ENCODE results near the gene MFSD11. TPM values are rescaled to one million over a fixed set of nuclear protein-coding genes. Genes with fewer than 3 reads are reported as not detected.
"Not testable (repeated sequence)": the region's sequence is repeated elsewhere in the genome, so short reads cannot be mapped to it uniquely, and the experiment has no call there.

The MFSD11 gene
- total and polyA plus RNA-seq, 8 donors: 5.9 to 14.6 (median 10.1) TPM

GRCh38 chr17:76722279-76722678 is 15.6 kb upstream of the MFSD11 start:
- Histone ChIP-seq H3K36me3 (peaks cover 8 to 67% (median 46%) of the 10 kb centered on the region in 3 donors), H3K4me1 (peaks cover 14 to 28% (median 16%) of the 10 kb centered on the region in 3 donors), H3K27ac (no peak overlapping the region), H3K27me3 (no peaks in the 10 kb centered on the region), H3K9me3 (no peaks in the 10 kb centered on the region), H3K4me3 (no peak overlapping the region)
- DNase-seq (no peak), ATAC-seq (no peak), FAIRE-seq (no peak)
- no peak for TF ChIP-seq CTCF (IDR thresholded peaks at IDR 0.05)
- intact Hi-C loops (cut with DNase I): no loop called here
- WGBS, 2 donors: 88 to 89% methylated on average over 8 of the region's 8 CpGs

GRCh38 chr17:76722977-76723376 is 14.9 kb upstream of the MFSD11 start:
- FAIRE-seq; H3K4me3 ChIP-seq; H3K9me3 ChIP-seq; ATAC-seq; H3K27ac ChIP-seq; DNase-seq; intact Hi-C loops (cut with DNase I); H3K27me3 ChIP-seq: not testable (repeated sequence)
- 94 to 98% methylated on average over 8 of the region's 8 CpGs for WGBS, 2 donors
- Histone ChIP-seq H3K36me3 (peaks cover 8 to 60% (median 46%) of the 10 kb centered on the region in 3 donors), H3K4me1 (peaks cover 14 to 32% (median 23%) of the 10 kb centered on the region in 3 donors)

- Histone ChIP-seq H3K4me1 (peaks cover 14 to 33% (median 25%) of the 10 kb centered on the region in 3 donors), H3K36me3 (peaks cover 8 to 52% (median 44%) of the 10 kb centered on the region in 3 donors), H3K27ac (no peak overlapping the region), H3K9me3 (no peaks in the 10 kb centered on the region), H3K4me3 (no peak overlapping the region), H3K27me3 (no peaks in the 10 kb centered on the region)
- FAIRE-seq: no peak
- WGBS, 2 donors: 90 to 98% methylated on average over 9 of the region's 9 CpGs
- DNase-seq: no peak
- ATAC-seq: no peak
- intact Hi-C loops (cut with DNase I): no loop called here
- TF ChIP-seq CTCF (IDR thresholded peaks at IDR 0.05): no peak
These were observed 14.1 kb upstream of the MFSD11 start for GRCh38 chr17:76723812-76724211.

GRCh38 chr17:76725580-76726230 is 12.2 kb upstream of the MFSD11 start:
- no peak for FAIRE-seq
- H3K4me1 ChIP-seq: peaks cover 14 to 33% (median 25%) of the 10 kb centered on the region in 3 donors
- TF ChIP-seq CTCF (IDR thresholded peaks at IDR 0.05): no peak
- peak; percentile 83 to 92 (median 86) for DNase-seq
- H3K36me3 ChIP-seq: peaks cover 0 to 33% (median 25%) of the 10 kb centered on the region in 3 donors
- 1 to 2% methylated on average over 38 of the region's 38 CpGs for WGBS, 2 donors
- ATAC-seq: peak; percentile 64 to 69 (median 66)
- peak overlapping the region; percentile 77 to 97 (median 88) for H3K4me3 ChIP-seq
- intact Hi-C loops (cut with DNase I): no loop called here
- peak overlapping the region; percentile 99 to 100 (median 100) for H3K27ac ChIP-seq
- H3K27me3 ChIP-seq: no peaks in the 10 kb centered on the region
- no peaks in the 10 kb centered on the region for H3K9me3 ChIP-seq

- Histone ChIP-seq H3K9me3 (no peaks in the 10 kb centered on the region), H3K36me3 (peaks cover 0 to 32% (median 19%) of the 10 kb centered on the region in 3 donors), H3K27ac (peak within 1 kb of the TSS; percentile 99 to 100 (median 100)), H3K4me3 (peak within 1 kb of the TSS; percentile 77 to 97 (median 88)), H3K27me3 (no peaks in the 10 kb centered on the region), H3K4me1 (peaks cover 14 to 33% (median 25%) of the 10 kb centered on the region in 3 donors)
- intact Hi-C loops (cut with DNase I): no loop called here
- FAIRE-seq (no peak), DNase-seq (peak; percentile 94 to 98 (median 97)), ATAC-seq (peak; percentile 85 to 91 (median 89))
- 1% methylated on average over 59 to 60 of the region's 60 CpGs for WGBS, 2 donors
- TF ChIP-seq CTCF (IDR thresholded peaks at IDR 0.05): no peak
These were observed 11.6 kb upstream of the MFSD11 start, which contains the start of gene JMJD6 for GRCh38 chr17:76726231-76726775. TSS of gene JMJD6 (minus strand) at chr17:76726606. CDS start at chr17:76726475, 131 bp downstream.

All from pancreas (tissue), 10 donors.